Stimulated activated CD4-positive, alpha-beta T cell treated with anti-CD3 and anti-CD28 coated beads, Interleukin-2, amount 100 ng/mL, for 24 hours (primary cell): ENCODE data around the gene MMAB.

ENCODE experiments used
- DNase-seq, 2 donors: peaks; one replicate each; pipeline ENCODE4 v3.0.0-alpha.2; 2020

MMAB gene

GRCh38 chr12:109557805-109558204, 15.5 kb downstream of the MMAB start:
- DNase-seq, result no peak

GRCh38 chr12:109557200-109557599, 16.1 kb downstream of the MMAB start:
- no peak for DNase-seq

GRCh38 chr12:109555431-109556315, 17.6 kb downstream of the MMAB start:
- DNase-seq, result no peak

GRCh38 chr12:109554761-109555160, 18.5 kb downstream of the MMAB start:
- no peak for DNase-seq

GRCh38 chr12:109553906-109554500, 19.3 kb downstream of the MMAB start:
- no peak for DNase-seq

GRCh38 chr12:109553483-109553882, 19.8 kb downstream of the MMAB start:
- no peak for DNase-seq

GRCh38 chr12:109552971-109553370, 20.3 kb downstream of the MMAB start:
- DNase-seq, result no peak

- DNase-seq, result no peak
Measured at GRCh38 chr12:109551108-109551507, 22.2 kb downstream of the MMAB start.

GRCh38 chr12:109550281-109550680, 23.0 kb downstream of the MMAB start:
- no peak for DNase-seq

GRCh38 chr12:109549613-109550270, 23.6 kb downstream of the MMAB start:
- no peak for DNase-seq

- no peak for DNase-seq
Measured at GRCh38 chr12:109548258-109548657, 25.0 kb downstream of the MMAB start.

GRCh38 chr12:109547286-109547685, 26.0 kb downstream of the MMAB start:
- DNase-seq, result no peak

GRCh38 chr12:109545826-109546225, 27.5 kb downstream of the MMAB start:
- no peak for DNase-seq

GRCh38 chr12:109544955-109545531, 28.3 kb downstream of the MMAB start:
- DNase-seq, result no peak

- no peak for DNase-seq
Measured at GRCh38 chr12:109542876-109543275, 30.4 kb downstream of the MMAB start.

GRCh38 chr12:109542014-109542413, 31.3 kb downstream of the MMAB start:
- DNase-seq, result no peak

GRCh38 chr12:109541413-109541726, 31.9 kb downstream of the MMAB start:
- DNase-seq, result no peak

GRCh38 chr12:109540526-109541412, 32.5 kb downstream of the MMAB start:
- no peak for DNase-seq

- DNase-seq, result no peak
Measured at GRCh38 chr12:109539508-109539907, 33.8 kb downstream of the MMAB start.

- DNase-seq, result no peak
Measured at GRCh38 chr12:109538191-109538863, 35.0 kb downstream of the MMAB start.

GRCh38 chr12:109537136-109537535, 36.2 kb downstream of the MMAB start:
- no peak for DNase-seq

- DNase-seq, result no peak
Measured at GRCh38 chr12:109535863-109536250, 37.4 kb downstream of the MMAB start.
